HuH-7.5 (cell line): ENCODE data around the gene CYBA.

Experiments used
- DNase-seq: peaks from one replicate; pipeline ENCODE4 v3.0.0; 2011; ENCODE audit warnings: low spot score

CYBA gene

DNA sequence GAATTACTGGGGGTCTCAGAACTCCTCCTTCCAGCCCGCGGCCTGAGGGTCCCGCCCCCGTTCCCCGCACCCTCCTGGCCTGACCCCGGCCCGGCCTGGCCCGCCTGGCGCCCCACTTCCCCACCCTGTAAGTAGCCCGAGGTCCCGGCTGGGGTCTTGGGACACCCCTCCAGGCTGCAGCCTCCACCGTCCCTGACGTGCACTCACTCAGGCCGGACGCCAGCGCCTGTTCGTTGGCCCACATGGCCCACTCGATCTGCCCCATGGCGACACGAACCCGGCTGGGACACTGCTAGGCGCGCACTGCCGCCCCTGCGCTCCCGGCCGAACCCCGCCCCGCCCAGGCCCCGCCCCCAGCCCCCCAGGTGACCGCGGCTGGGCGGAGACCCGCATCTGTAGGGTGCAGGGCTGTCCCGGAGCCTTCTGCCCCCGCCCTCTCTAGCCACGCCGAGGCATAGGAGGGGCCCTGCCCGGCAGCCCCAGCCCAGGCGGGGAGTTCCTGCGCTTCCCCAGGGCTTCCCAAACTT is at the start of gene CYBA:
CYBA (minus strand) TSS at position 305 of the 527 bp plus-strand sequence; CDS start at position 265, 40 bp downstream.
- peak; percentile 99 for DNase-seq

DNA sequence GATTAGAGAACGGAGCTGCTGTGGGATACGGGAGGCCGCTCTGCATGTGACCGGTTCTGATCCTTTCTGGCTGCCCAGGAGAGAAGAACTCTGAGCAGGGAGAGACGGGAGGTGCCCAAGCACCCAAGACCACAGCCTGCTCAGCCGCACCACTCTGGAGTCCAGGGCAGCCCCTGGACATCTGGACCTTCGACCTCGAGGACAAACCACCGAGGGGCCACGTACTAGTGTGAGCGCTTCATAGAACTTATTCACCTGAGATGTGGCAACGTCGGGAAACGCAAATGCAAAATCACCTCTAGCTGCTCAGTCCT is 49.4 kb upstream of the CYBA start:
- DNase-seq, result no peak

- no peak for DNase-seq
Observed at GRCh38 chr16:88699180-88699579, 48.3 kb upstream of the CYBA start.

GRCh38 chr16:88698646-88699045 is 47.8 kb upstream of the CYBA start:
- DNase-seq, result no peak

GRCh38 chr16:88697831-88698615 is 47.2 kb upstream of the CYBA start:
- DNase-seq, result peak; percentile 75

GRCh38 chr16:88697116-88697830 is 46.4 kb upstream of the CYBA start:
- no peak for DNase-seq

- DNase-seq, result no peak
Observed at GRCh38 chr16:88696441-88696840, 45.6 kb upstream of the CYBA start.

DNA sequence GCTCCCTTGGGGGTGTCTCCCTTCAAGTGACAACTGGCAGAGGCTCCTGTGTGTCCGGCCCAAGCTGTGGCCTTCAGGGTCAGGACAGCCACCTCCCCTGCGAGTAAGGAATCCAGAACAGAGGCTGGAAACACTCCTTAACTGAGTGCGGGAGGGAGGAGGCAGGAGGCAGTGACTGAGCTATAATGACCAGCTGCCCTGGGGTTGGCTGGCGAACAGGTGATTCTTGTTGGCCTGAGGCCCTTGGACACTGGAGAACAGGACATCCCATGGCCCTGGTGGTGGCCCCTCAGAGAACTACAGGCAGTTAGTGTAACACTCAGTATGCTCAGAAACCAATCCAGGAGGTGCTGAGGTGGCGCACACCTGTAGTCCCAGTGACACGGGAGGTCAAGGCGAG is 44.9 kb upstream of the CYBA start:
- no peak for DNase-seq

DNA sequence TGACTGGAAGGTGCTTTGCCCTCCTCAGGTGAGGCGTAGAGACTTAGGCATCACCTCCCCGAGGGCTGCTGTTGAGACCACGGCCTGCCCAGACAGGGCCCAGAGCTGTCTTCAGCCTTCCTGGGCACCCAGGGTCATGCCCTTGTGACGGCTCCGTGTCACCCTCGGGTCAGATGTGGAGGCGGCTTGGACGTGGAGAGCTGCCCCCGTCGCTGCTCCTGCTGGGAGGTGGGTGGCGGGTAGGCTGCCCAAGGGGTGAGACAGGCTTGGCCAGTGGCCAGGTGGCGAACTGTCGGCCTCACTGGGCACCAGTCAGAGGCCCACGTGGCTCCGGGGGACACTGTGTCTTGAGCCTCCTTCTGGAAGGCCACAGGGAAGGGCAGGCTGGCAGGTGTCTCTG is 44.4 kb upstream of the CYBA start:
- DNase-seq, result no peak

DNA sequence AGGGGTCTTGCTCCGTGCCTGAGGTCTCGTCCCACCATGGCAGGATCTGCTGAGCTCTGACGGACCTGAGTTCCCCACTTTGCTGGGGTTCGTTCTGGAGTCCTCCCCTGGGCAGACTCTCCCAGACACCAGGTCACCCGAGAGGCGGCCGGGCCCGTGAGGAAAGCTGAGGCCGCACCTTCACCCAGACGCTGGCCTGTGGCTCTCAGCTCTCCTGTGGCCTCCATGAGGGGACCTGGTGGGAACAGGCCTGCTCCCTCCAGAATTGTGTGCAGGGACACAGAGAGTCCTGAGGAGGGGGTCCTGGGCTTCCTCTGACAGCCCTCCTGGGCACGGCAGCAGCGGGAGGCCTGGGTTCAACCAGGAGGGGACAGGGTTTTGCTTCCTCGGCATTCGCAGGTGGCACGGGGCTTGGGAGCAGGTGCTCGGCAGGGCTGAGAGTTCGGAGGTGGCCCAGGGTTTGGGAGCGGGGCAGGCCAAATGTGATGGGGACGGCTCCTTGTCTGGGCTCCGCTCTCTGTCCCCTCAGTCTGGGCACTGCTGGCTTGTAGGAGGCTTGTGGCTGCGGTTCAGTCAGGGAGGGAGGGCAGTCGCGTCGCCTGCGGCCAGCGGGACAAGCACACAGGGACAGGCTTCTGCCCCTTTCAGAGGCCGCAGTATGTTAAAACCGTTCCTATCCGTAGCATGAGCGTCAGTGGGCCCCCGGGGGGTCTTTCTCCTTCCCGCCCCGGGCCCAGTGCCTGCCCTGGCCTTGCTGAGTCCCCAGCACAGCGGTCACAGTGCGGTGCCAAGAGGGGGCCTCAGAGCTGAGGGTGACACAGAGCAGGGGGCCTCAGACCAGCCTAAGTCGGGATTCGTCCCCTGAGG is 43.6 kb upstream of the CYBA start:
- DNase-seq, result no peak

- DNase-seq, result no peak
Observed at GRCh38 chr16:88693420-88694177, 42.7 kb upstream of the CYBA start.

DNA sequence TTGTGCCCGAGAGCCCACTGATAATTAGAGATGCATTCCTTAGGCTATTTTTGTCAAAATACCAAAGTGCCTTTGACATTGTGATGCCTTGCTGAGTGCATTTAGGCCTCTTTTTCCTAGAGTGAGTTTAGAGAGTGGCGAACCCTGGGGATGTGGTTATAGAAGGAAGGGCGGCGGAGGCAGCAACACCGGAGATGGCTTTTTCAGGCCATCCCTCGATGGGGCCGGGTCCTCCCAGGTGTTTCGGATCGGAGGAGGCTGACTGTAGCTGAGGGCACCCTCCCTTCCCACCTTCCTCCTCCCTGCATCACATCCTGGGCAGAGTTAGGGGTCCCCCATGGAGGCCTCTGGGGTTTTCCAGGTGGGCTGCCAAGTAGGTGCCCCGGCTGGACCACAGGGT is 42.0 kb upstream of the CYBA start:
- no peak for DNase-seq

DNA sequence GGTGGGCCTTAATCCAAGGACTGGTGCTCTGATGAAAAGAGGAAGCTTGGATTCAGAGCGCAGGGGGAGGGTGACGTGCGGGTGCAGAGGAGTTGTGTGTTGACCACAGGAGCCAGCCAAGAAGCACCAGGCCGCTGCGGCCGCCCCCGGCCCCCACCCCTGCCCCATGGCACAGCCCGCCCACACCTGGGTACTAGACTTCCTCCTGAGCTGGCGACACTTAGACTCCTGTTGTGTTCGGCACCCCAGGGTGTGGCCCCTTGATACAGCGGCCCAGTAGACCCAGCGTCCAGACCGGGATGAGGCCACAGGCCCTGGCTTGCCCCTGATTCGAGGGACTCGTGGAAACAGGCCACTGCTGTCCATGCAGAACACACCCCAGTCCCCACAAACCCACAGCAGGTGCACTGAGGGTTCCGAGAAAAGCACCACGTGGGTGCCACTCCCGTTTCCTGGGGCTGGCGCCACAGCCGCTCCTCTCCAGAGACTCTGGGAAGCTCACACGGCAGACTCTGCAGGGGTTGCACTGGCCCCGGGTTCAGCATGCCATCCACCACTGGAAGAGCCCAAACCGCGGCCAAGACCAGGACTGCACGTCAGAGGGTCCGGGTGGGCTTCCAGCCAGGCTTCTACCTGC is 41.2 kb upstream of the CYBA start:
- DNase-seq, result no peak

- DNase-seq, result no peak
Observed at GRCh38 chr16:88691129-88691813, 40.4 kb upstream of the CYBA start.

- DNase-seq, result no peak
Observed at GRCh38 chr16:88690341-88691128, 39.7 kb upstream of the CYBA start.

- peak; percentile 83 for DNase-seq
Observed at GRCh38 chr16:88688013-88688778, 37.3 kb upstream of the CYBA start.

DNA sequence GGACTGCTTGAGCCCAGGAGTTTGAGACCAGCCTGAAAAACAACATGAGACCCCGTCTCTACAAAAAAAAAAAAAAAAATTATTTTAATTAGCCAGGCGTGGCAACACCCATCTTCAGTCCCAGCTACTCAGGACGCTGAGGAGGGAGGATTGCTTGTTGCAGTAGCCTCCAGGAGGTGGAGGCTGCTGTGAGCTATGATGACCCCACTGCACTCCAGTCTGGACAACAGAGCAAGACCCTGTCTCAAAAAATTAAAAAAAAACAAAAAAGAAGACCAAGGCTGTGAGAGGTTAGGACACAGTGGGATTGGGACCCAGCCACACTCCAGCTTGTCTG is 36.8 kb upstream of the CYBA start:
- DNase-seq, result no peak

DNA sequence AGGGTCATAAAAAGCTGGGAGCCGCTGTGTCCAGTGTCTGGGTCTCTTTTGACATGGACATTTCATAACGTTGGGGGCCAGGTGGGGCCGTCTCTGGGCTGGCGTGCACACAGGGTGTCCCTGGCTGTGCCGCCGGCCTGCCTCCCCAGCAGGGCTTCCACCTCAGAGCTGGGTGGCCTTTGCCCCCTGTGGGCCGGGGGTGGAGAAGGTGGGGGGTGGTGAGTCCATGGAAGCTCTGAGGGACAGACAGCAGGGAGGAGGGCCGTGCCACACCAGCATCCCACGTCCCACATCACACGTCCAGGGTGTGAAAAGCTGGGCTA is 36.4 kb upstream of the CYBA start:
- no peak for DNase-seq
